Mesodermal cell (in vitro differentiated cells): ENCODE results near the gene UBE2D2.
A peak's percentile ranks its signal among the peaks of the same experiment; 100 is the strongest.

Source experiments
- H3K27ac ChIP-seq: 2 replicates; pipeline ENCODE4 v1.7.0; 2013; ENCODE audit warnings: mild to moderate bottlenecking, low read depth, low read length, moderate library complexity; ENCODE audit not compliant: severe bottlenecking
- H3K36me3 ChIP-seq: 2 replicates; pipeline ENCODE4 v1.7.1; 2013; ENCODE audit warnings: mild to moderate bottlenecking, low read length, moderate library complexity; ENCODE audit not compliant: control insufficient read depth, insufficient read depth
- H3K4me1 ChIP-seq: one replicate; pipeline ENCODE4 v1.7.1; 2013; ENCODE audit warnings: mild to moderate bottlenecking, low read length; ENCODE audit not compliant: insufficient read depth, control insufficient read depth, poor library complexity, severe bottlenecking
- H3K4me3 ChIP-seq: 2 replicates; pipeline ENCODE4 v1.7.0; 2013; ENCODE audit warnings: low read length, control low read depth, mild to moderate bottlenecking; ENCODE audit not compliant: insufficient read depth, poor library complexity, severe bottlenecking; ENCODE audit errors: extremely low read depth
- H3K9me3 ChIP-seq: 2 replicates; pipeline ENCODE4 v1.7.1; 2013; ENCODE audit warnings: mild to moderate bottlenecking, low read length, moderate library complexity; ENCODE audit not compliant: control insufficient read depth
- WGBS, 2 experiments: methylation state at CpG; one replicate each; pipeline ENCODE4 v1.1.5; 2013; ENCODE audit warnings: missing lambda C conversion rate in 2 of 2; ENCODE audit not compliant: insufficient coverage in 2 of 2; 5-methylcytosine and 5-hydroxymethylcytosine counted together

UBE2D2 gene

GRCh38 chr5:139644001-139644456, 82.9 kb downstream of the UBE2D2 start:
- peaks cover 22% of the 10 kb centered on the region for H3K4me1 ChIP-seq
- no peak overlapping the region for H3K27ac ChIP-seq
- H3K4me3 ChIP-seq: no peak overlapping the region
- H3K9me3 ChIP-seq: no peaks in the 10 kb centered on the region
- no peaks in the 10 kb centered on the region for H3K36me3 ChIP-seq
- 85 to 90% methylated on average over 4 to 5 of the region's 5 CpGs for WGBS, 2 experiments

GRCh38 chr5:139644646-139645429, 83.7 kb downstream of the UBE2D2 start:
- no peaks in the 10 kb centered on the region for H3K9me3 ChIP-seq
- WGBS, 2 experiments: 100% methylated on average over 1 of the region's 3 CpGs; no CpG with 5 or more reads in 1 of the 2 experiments
- H3K36me3 ChIP-seq: no peaks in the 10 kb centered on the region
- no peak overlapping the region for H3K27ac ChIP-seq
- H3K4me3 ChIP-seq: no peak overlapping the region
- H3K4me1 ChIP-seq: peaks cover 18% of the 10 kb centered on the region

- Histone ChIP-seq H3K4me3 (no peak overlapping the region), H3K4me1 (peaks cover 18% of the 10 kb centered on the region), H3K36me3 (no peaks in the 10 kb centered on the region), H3K9me3 (no peaks in the 10 kb centered on the region), H3K27ac (no peak overlapping the region)
- WGBS, 2 experiments: 97% methylated on average over 3 of the region's 3 CpGs
Measured at GRCh38 chr5:139645430-139645871, 84.3 kb downstream of the UBE2D2 start.

- Histone ChIP-seq H3K4me3 (no peak overlapping the region), H3K4me1 (peaks cover 18% of the 10 kb centered on the region), H3K9me3 (no peaks in the 10 kb centered on the region), H3K36me3 (no peaks in the 10 kb centered on the region), H3K27ac (no peak overlapping the region)
- WGBS, 2 experiments: 83 to 94% methylated on average over 1 to 2 of the region's 3 CpGs
Measured at GRCh38 chr5:139646111-139646510, 85.0 kb downstream of the UBE2D2 start.

GRCh38 chr5:139646912-139647505, 85.9 kb downstream of the UBE2D2 start:
- peaks cover 26% of the 10 kb centered on the region for H3K4me1 ChIP-seq
- H3K9me3 ChIP-seq: no peaks in the 10 kb centered on the region
- H3K27ac ChIP-seq: peak overlapping the region; percentile 36
- peak overlapping the region; percentile 98 for H3K4me3 ChIP-seq
- 3 to 4% methylated on average over 19 to 25 of the region's 25 CpGs for WGBS, 2 experiments
- no peaks in the 10 kb centered on the region for H3K36me3 ChIP-seq

- Histone ChIP-seq H3K4me3 (peak overlapping the region; percentile 98), H3K9me3 (no peaks in the 10 kb centered on the region), H3K27ac (peak overlapping the region; percentile 36), H3K36me3 (no peaks in the 10 kb centered on the region), H3K4me1 (peaks cover 32% of the 10 kb centered on the region)
- 4% methylated on average over 18 to 22 of the region's 46 CpGs for WGBS, 2 experiments
Measured at GRCh38 chr5:139647506-139648204, 86.5 kb downstream of the UBE2D2 start.

- Histone ChIP-seq H3K36me3 (no peaks in the 10 kb centered on the region), H3K4me3 (peak within 1 kb of the TSS; percentile 98), H3K27ac (peak within 1 kb of the TSS; percentile 67), H3K9me3 (no peaks in the 10 kb centered on the region), H3K4me1 (peaks cover 37% of the 10 kb centered on the region)
- WGBS, 2 experiments: 0 to 1% methylated on average over 16 to 63 of the region's 106 CpGs
Measured at GRCh38 chr5:139648205-139649081, 87.3 kb downstream of the UBE2D2 start, which contains the start of gene CXXC5. CXXC5 (plus strand) TSS chr5:139648349; CDS start chr5:139680524, 32,175 bp downstream.

GRCh38 chr5:139649082-139649991, 88.2 kb downstream of the UBE2D2 start:
- 1% methylated on average over 37 to 41 of the region's 77 CpGs for WGBS, 2 experiments
- Histone ChIP-seq H3K4me1 (peaks cover 40% of the 10 kb centered on the region), H3K9me3 (no peaks in the 10 kb centered on the region), H3K27ac (peak overlapping the region; percentile 67), H3K4me3 (peak overlapping the region; percentile 98), H3K36me3 (peaks cover 6% of the 10 kb centered on the region)

GRCh38 chr5:139650031-139650688, 89.0 kb downstream of the UBE2D2 start:
- Histone ChIP-seq H3K4me1 (peaks cover 48% of the 10 kb centered on the region), H3K4me3 (peak overlapping the region; percentile 98), H3K36me3 (peaks cover 6% of the 10 kb centered on the region), H3K27ac (peak overlapping the region; percentile 67), H3K9me3 (no peaks in the 10 kb centered on the region)
- WGBS, 2 experiments: 0% methylated on average over 15 to 24 of the region's 48 CpGs
